ENCODE measurements around the gene ZNF101.
"Not testable (repeated sequence)": the region's sequence is repeated elsewhere in the genome, so short reads cannot be mapped to it uniquely, and the experiment has no call there.

Gene ZNF101

GRCh38 chr19:19661675-19662251, 6.9 kb upstream of the ZNF101 start:
- DNase-seq, result no peak

DNA sequence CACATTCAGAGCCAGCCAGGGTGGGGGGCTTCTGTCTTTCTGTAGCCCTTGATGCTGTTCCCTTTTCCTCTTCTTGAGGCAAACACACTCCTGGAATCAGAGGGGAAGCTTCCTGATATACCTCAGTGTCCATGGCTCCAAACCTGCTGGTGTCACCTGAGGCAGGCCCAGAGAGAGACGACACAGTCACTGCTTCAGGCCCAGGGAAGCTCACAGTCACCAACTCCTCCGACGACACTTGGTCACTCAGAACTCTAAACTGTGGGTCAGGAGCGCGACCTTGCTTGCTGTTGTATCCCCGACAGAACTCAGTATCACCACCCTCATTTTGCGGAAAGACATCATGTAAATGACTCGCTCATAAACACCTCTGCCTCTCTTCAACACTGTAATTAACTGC, 6.3 kb upstream of the ZNF101 start:
- no peak for DNase-seq

GRCh38 chr19:19662871-19663255, 5.8 kb upstream of the ZNF101 start:
- DNase-seq, result no peak

DNA sequence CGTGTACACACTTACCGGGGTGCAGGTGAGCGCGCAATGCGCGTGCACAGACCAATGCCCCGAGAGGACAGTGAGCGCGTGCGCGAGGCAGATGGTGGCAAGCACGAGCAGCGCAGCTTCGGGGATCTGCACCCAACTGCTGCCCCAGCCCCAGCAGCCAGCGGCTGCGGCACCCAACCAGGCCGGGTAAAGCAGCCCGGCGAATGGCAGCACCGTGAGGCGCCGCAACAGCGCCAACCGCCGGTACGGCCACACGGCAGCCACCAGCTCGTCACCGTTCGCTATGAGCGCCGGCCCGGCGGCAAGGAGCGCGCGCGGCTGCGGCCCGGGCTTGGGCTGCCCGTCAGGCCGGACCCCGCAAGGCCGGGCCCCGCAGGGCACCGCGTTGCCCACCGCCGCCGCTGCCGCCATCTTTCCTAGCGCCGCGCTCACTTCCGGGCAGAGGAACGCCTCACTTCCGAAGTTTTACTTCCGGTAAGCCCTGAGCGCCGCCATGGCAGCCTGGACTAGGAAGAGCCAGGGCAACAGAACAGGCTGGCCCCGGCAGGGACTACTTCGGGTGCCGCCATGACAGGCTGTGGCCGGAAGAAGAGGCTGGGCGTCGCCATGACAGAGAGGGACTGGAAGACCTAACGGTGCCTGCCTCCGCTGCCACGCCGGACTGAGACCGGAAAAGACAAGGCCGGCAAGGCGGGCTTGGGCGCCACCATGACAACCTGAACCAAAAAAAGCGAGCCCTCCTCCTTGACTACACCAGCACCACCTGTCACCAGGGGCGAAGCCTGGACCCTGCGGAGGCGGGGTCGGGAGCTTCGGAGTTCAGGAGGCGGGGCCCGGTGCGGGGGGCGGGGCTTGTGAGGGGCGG, 5.2 kb upstream of the ZNF101 start, which contains the start of gene ATP13A1:
TSS of gene ATP13A1 (minus strand) at position 421 of the 865 bp plus-strand sequence. CDS start at position 411, 10 bp downstream.
- DNase-seq, result peak; percentile 98

DNA sequence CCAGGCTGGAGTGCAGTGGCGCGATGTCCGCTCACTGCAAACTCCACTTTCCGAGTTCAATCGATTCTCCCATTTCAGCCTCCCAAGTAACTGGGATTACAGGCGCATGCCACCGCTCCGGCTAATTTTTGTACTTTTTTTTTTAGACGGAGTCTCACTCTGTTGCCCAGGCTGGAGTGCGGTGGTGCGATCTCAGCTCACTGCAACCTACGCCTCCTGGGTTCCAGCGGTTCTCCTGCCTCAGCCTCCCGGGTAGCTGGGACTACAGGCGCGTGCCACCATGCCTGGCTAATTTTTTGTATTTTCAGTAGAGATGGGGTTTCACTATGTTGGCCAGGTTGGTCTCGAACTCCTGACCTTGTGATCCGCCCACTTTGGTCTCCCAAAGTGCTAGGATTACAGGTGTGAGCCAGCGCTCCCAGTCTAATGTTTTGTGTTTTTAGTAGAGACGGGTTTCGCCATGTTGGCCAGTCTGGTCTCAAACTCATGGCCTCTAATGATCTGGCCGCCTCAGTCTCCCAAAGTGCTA, 3.2 kb upstream of the ZNF101 start:
- not testable (repeated sequence) for DNase-seq

DNA sequence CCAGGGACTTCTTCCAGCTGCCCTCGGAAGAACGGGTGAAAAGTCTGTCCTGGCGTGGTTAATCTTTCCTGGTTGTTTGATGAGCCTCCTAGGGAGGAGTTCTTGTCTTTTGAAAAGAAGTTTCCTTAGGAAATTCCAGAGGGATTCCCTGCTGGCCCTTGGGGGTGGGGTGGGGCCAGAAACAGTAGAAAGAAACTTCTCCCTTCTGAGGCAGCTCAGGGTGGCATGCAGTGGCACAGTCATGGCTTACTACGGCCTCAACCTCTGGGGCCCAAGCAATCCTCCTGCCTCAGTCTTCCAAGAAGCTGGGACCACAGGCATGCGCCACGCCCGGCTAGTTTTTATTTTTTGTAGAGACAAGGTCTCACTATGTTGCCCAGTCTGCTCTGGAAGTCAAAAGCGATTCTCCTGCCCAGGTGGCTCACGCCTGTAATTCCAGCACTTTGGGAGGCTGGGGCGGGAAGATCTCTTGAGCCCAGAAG, 1.5 kb downstream of the ZNF101 start:
- no peak for DNase-seq

GRCh38 chr19:19672816-19673215, 4.2 kb downstream of the ZNF101 start:
- DNase-seq, result no peak

DNA sequence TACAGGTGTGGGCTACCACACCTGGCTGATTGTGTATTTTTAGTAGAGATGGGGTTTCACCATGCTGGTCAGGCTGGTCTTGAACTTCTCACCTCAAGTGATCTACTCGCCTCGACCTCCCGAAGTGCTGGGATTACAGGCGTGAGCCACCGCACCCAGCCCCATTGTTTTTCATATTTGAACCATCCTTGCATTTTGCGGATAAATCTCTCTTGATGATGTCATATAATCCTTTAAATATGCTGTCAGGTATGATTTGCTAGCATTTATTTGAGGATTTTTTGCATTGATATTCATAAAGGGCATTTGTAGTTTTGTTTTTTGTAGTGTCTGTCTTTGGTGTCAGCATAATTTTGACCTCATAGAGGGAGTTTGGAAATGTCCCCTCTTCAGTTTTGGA, 5.7 kb downstream of the ZNF101 start:
- no peak for DNase-seq

DNA sequence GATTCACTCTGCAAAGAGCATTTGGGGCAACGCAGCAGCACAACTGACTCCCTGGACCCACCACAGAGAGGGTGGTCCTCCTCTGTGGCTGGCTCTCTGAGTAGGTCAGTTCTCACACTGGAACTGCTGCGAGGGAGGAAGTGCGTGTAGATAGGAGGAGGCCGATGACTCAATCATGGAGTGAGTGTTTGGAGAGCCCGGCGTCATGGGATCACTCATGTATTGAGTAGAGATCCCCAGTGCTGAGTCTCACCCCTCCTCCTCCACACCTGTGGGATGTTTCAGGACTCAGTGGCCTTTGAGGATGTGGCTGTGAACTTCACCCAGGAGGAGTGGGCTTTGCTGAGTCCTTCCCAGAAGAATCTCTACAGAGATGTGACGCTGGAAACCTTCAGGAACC, 8.9 kb downstream of the ZNF101 start:
- DNase-seq, result no peak

- no peak for DNase-seq
These were observed 10.8 kb downstream of the ZNF101 start for GRCh38 chr19:19679176-19680073.

DNA sequence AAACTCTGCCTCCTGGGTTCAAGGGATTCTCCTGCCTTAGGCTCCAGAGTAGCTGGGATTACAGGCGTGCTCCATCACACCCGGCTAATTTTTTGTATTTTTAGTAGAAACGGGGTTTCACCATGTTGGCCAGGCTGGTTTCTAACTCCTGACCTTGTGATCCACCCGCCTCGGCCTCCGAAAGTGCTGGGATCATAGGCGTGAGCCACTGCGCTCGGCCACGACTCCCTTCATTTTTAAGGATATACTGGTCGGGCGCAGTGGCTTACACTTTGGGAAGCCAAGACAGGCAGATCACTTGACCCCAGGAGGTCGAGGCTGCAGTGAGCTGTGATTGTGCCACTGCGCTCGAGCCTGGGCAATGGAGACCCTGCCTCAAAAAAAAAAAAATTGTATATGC, 17.5 kb downstream of the ZNF101 start:
- DNase-seq, result not testable (repeated sequence)

DNA sequence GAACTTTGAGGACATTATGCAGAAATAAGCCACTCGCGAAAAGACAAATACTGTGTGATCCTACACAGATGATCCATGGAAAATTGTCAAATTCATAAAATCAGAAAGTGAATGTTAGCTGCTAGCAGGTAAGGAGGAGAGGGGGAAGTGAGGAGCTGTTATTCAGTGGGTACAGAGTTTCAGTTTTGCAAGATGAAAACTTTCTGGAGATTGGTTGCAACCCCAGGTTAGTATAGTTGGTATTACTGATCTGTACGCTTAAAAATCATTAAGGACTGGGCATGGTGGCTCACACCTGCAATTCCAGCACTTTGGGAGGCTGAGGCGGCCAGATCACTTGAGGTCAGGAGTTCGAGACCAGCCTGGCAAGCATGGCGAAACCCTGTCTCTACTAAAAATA, 17.9 kb downstream of the ZNF101 start:
- no peak for DNase-seq

DNA sequence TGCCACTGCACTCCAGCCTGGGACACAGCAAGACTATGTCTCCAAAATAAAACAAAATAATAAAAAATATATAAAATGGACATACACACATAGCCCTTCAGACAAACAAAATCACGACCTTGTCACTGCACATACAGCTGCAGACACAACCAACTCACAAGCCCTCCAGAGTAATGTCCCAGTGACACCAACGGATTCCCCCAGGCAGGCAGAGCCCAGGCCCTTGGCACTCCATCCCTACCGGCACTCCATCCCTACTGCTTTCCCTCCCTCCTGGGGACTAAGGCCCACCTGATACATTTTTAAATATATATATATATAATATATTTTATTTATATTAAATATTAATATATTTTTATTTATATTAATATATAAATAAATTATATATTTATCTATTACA, 18.5 kb downstream of the ZNF101 start:
- DNase-seq, result no peak

- not testable (repeated sequence) for DNase-seq
These were observed 20.4 kb downstream of the ZNF101 start for GRCh38 chr19:19689023-19689422.

DNA sequence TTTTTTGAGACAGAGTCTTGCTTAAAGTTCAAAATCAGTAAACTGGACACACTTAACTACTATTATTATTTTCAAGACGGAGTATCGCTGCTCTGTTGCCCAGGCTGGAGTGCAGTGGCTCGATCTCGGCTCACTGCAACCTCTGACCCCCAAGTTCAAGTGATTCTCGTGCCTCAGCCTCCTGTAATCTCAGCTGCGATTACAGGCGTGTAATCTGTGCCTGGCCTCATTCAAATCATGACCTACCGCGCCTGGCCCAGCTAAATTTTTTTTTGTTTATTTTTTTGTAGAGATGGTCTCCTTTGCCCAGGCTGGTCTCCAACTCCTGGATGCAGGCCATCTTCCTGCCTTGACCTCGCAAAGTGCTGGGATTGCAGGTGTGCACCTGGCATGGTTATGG, 23.0 kb downstream of the ZNF101 start:
- DNase-seq, result no peak

GRCh38 chr19:19696386-19696785, 27.7 kb downstream of the ZNF101 start:
- DNase-seq, result no peak

DNA sequence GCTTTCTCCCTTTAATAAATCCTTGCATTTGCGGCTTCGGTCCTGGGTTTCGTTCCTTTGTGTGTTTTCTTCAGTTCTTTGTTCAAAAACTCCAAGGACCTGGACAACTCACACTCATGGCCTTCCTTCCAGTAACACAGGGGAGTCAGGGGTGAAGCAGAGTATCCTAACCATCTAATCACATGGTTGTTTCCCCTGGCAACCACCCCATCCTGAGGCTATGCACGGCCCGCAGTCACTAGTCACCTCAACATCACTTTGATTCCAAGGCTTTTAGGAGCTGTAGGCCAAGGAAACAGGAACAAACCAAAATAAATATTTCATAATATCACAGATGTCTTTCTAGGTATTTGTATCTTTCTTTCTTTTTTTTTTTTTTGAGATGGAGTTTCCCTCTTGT, 28.9 kb downstream of the ZNF101 start:
- no peak for DNase-seq

GRCh38 chr19:19700493-19700892, 31.9 kb downstream of the ZNF101 start:
- DNase-seq, result not testable (repeated sequence)

DNA sequence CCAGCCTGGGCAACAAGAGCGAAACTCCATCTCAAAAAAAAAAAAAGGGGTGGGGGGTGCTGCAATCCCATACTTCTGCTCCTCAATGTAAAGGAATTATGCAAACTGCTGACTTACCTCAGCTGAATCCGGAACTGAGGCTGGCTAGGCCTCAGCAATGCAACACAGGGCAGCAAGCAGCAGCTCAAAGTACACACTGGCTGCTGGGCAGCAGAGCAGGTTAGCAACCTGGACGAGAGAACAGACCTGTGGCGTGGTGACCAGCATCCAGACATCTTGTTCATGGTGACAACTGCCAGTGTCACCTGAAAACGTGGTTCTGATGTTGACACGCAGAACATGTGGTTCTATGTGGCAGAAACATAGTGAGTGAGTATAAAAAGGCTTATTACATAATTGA, 36.2 kb downstream of the ZNF101 start:
- DNase-seq, result no peak

DNA sequence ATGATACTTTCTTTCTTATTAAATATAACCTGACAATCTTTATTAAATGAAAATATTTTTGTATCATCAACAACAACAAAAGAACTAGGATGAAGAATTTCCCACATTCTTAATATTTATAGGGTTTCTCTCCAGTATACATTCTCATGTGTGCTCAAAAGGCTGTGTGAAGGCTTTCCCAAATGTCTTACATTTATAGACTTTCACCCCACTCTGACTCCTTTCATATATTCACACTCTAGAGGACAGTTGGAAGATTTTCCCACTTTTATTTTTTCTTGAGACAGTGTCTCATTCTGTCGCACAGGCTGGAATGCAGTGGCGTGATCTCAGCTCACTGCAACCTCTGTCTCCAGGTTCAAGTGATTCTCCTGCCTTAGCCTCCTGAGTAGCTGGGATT, 41.9 kb downstream of the ZNF101 start:
- DNase-seq, result no peak

- no peak for DNase-seq
These were observed 42.8 kb downstream of the ZNF101 start for GRCh38 chr19:19711306-19711933.

Measured in NCI-H226 (cell line).